GM21367 (cell line): ENCODE data around the gene HDLBP.
"Not testable (repeated sequence)": the region's sequence is repeated elsewhere in the genome, so short reads cannot be mapped to it uniquely, and the experiment has no call there.

Source experiments
- ATAC-seq: cut with Tn5 transposase; IDR thresholded peaks from one replicate; pipeline ENCODE4 v1.9.1; 2021; ENCODE audit not compliant: unreplicated experiment

Gene HDLBP

GRCh38 chr2:241198381-241199279, 116.8 kb downstream of the HDLBP start:
- no peak for ATAC-seq

GRCh38 chr2:241197947-241198346, 117.5 kb downstream of the HDLBP start:
- no peak for ATAC-seq

GRCh38 chr2:241197246-241197645, 118.2 kb downstream of the HDLBP start:
- ATAC-seq, result not testable (repeated sequence)

- ATAC-seq, result no peak
Observed at GRCh38 chr2:241195506-241196130, 119.9 kb downstream of the HDLBP start.

GRCh38 chr2:241194811-241195210, 120.7 kb downstream of the HDLBP start:
- no peak for ATAC-seq

GRCh38 chr2:241193271-241193670, 122.2 kb downstream of the HDLBP start:
- no peak for ATAC-seq

- no peak for ATAC-seq
Observed at GRCh38 chr2:241191081-241191480, 124.4 kb downstream of the HDLBP start.

GRCh38 chr2:241190291-241190981, 125.0 kb downstream of the HDLBP start:
- no peak for ATAC-seq

- no peak for ATAC-seq
Observed at GRCh38 chr2:241189856-241190201, 125.6 kb downstream of the HDLBP start.

GRCh38 chr2:241189093-241189855, 126.2 kb downstream of the HDLBP start:
- ATAC-seq, result no peak

- ATAC-seq, result no peak
Observed at GRCh38 chr2:241188361-241189092, 126.9 kb downstream of the HDLBP start, which contains the start of gene ANO7. TSS of gene ANO7 (plus strand) at chr2:241188677. CDS start at chr2:241190064, 1,387 bp downstream.

GRCh38 chr2:241187918-241188234, 127.6 kb downstream of the HDLBP start:
- no peak for ATAC-seq

- ATAC-seq, result no peak
Observed at GRCh38 chr2:241187101-241187917, 128.2 kb downstream of the HDLBP start.

GRCh38 chr2:241185961-241186360, 129.5 kb downstream of the HDLBP start:
- no peak for ATAC-seq

GRCh38 chr2:241184901-241185300, 130.6 kb downstream of the HDLBP start:
- no peak for ATAC-seq

GRCh38 chr2:241183221-241183620, 132.3 kb downstream of the HDLBP start:
- no peak for ATAC-seq

- no peak for ATAC-seq
Observed at GRCh38 chr2:241182531-241183133, 132.8 kb downstream of the HDLBP start.

- ATAC-seq, result no peak
Observed at GRCh38 chr2:241182126-241182525, 133.3 kb downstream of the HDLBP start.

GRCh38 chr2:241180495-241180894, 135.0 kb downstream of the HDLBP start:
- no peak for ATAC-seq
